ENCODE data around the gene TYSND1. TPM values are rescaled to one million over a fixed set of nuclear protein-coding genes. Genes with fewer than 3 reads are reported as not detected.
A peak's percentile ranks its signal among the peaks of the same experiment; 100 is the strongest.

The TYSND1 gene
- total and polyA plus RNA-seq, 2 of the 13 experiments (the other 11 are each of a cell fraction or from before 2014, with no cell fraction given) = 3.3 to 8.9 TPM

GRCh38 chr10:70132098-70133029, 14.1 kb downstream of the TYSND1 start, which contains the start of gene AIFM2 (continued):
- TF ChIP-seq ZHX2 (IDR thresholded peaks at IDR 0.05; ENCODE audit: low read depth) = peak; percentile 42; the same call in 1 of the 2 replicates
- no peak for TF ChIP-seq ZHX2 (CRISPR knock-in tag; IDR thresholded peaks at IDR 0.05; ENCODE audit: borderline replicate concordance)
- no peak; the same call in 1 of the 2 replicates for TF ChIP-seq ZNF101 (CRISPR knock-in tag; IDR thresholded peaks at IDR 0.05; ENCODE audit: borderline replicate concordance, low read depth)
- TF ChIP-seq SNAPC5 (CRISPR knock-in tag; IDR thresholded peaks at IDR 0.05; ENCODE audit: borderline replicate concordance) = no peak
- peak; percentile 68 for TF ChIP-seq RERE (CRISPR knock-in tag; IDR thresholded peaks at IDR 0.05; ENCODE audit: low read depth)
- no peak; the same call in 1 of the 2 replicates for TF ChIP-seq E2F2 (CRISPR knock-in tag; IDR thresholded peaks at IDR 0.05; ENCODE audit: borderline replicate concordance)
- TF ChIP-seq HOXA3 (CRISPR knock-in tag; IDR thresholded peaks at IDR 0.05) = peak; percentile 94
- TF ChIP-seq ZNF431 (CRISPR knock-in tag; IDR thresholded peaks at IDR 0.05; ENCODE audit: borderline replicate concordance, low read depth) = no peak; the same call in 1 of the 2 replicates
- TF ChIP-seq PBX2 (CRISPR knock-in tag; IDR thresholded peaks at IDR 0.05) = no peak

All from HepG2 (cell line).